GM23338 (cell line): ENCODE results near the gene RGS6. TPM values are rescaled to one million over a fixed set of nuclear protein-coding genes. Genes with fewer than 3 reads are reported as not detected.

ENCODE experiments used
- ATAC-seq: fragments of 200-7000 bp; cut with Tn5 transposase; 3 replicates; pipeline ENCODE4 v1.9.1; 2020
- DNase-seq: peaks from one replicate; pipeline ENCODE4 v3.0.0-alpha.2; 2015; ENCODE audit warnings: low spot score
- H2AFZ ChIP-seq: fragments of 200-600 bp; sonication (generic); 2 replicates; pipeline ENCODE4 v1.8.0; 2016; ENCODE audit warnings: antibody characterized with exemption, mild to moderate bottlenecking, moderate library complexity
- H3F3A ChIP-seq: fragments of 200-600 bp; sonication (generic); replicated peaks from 2 replicates; pipeline ENCODE4 v1.8.0; 2017; ENCODE audit warnings: antibody characterized with exemption, mixed run types, low read depth
- H3K27ac ChIP-seq: fragments of 200-600 bp; sonication (generic); 2 replicates; pipeline ENCODE4 v1.6.1; 2016; ENCODE audit warnings: low read depth
- H3K27me3 ChIP-seq: fragments of 200-600 bp; sonication (generic); 2 replicates; pipeline ENCODE4 v1.8.0; 2016; ENCODE audit warnings: mild to moderate bottlenecking, mixed run types, moderate library complexity; ENCODE audit not compliant: insufficient read depth
- H3K36me3 ChIP-seq: fragments of 200-600 bp; sonication (generic); 2 replicates; pipeline ENCODE4 v1.8.0; 2016; ENCODE audit warnings: mild to moderate bottlenecking; ENCODE audit not compliant: insufficient read depth
- H3K4me1 ChIP-seq: fragments of 200-600 bp; sonication (generic); 2 replicates; pipeline ENCODE4 v1.8.0; 2016; ENCODE audit warnings: mild to moderate bottlenecking, moderate library complexity; ENCODE audit not compliant: insufficient read depth
- H3K4me2 ChIP-seq: fragments of 200-600 bp; sonication (generic); 2 replicates; pipeline ENCODE4 v1.7.1; 2017; ENCODE audit warnings: mixed run types
- H3K4me3 ChIP-seq: fragments of 200-600 bp; sonication (generic); 2 replicates; pipeline ENCODE4 v1.6.1; 2016; ENCODE audit warnings: mixed run types
- H3K79me2 ChIP-seq: fragments of 200-600 bp; sonication (generic); replicated peaks from 2 replicates; pipeline ENCODE4 v1.8.0; 2017; ENCODE audit warnings: mild to moderate bottlenecking; ENCODE audit not compliant: insufficient read depth
- H3K9me2 ChIP-seq: fragments of 200-600 bp; sonication (generic); 2 replicates; pipeline ENCODE4 v1.8.0; 2017; ENCODE audit not compliant: insufficient read depth
- H4K20me1 ChIP-seq: fragments of 200-600 bp; sonication (generic); replicated peaks from 2 replicates; pipeline ENCODE4 v1.8.0; 2017; ENCODE audit warnings: mild to moderate bottlenecking; ENCODE audit not compliant: insufficient read depth
- H3K27ac Mint-ChIP-seq: 2 replicates; pipeline ENCODE4 v1.8.0; 2020; ENCODE audit warnings: inconsistent platforms, mild to moderate bottlenecking, moderate library complexity, mixed read lengths
- H3K27me3 Mint-ChIP-seq: 3 replicates; pipeline ENCODE4 v1.8.0; 2022; ENCODE audit warnings: low read depth, mild to moderate bottlenecking, moderate library complexity, mixed read lengths, inconsistent platforms; ENCODE audit not compliant: insufficient read depth, poor library complexity
- H3K36me3 Mint-ChIP-seq: 3 replicates; pipeline ENCODE4 v1.8.0; 2021; ENCODE audit warnings: low read depth, mild to moderate bottlenecking, inconsistent platforms, moderate library complexity, mixed read lengths
- H3K4me1 Mint-ChIP-seq: 3 replicates; pipeline ENCODE4 v1.8.0; 2020; ENCODE audit warnings: mild to moderate bottlenecking, inconsistent platforms, mixed read lengths
- H3K4me3 Mint-ChIP-seq: 3 replicates; pipeline ENCODE4 v1.8.0; 2021; ENCODE audit warnings: moderate library complexity, mild to moderate bottlenecking, inconsistent platforms, mixed read lengths
- H3K9me3 Mint-ChIP-seq: 3 replicates; pipeline ENCODE4 v1.8.0; 2020; ENCODE audit warnings: moderate library complexity, mild to moderate bottlenecking, inconsistent platforms, mixed read lengths
- CREB1 ChIP-seq: fragments of 250-450 bp; sonication (Bioruptor Pico); IDR thresholded peaks from 2 replicates; pipeline ENCODE4 v1.5.0; 2020; ENCODE audit warnings: low read depth, mild to moderate bottlenecking, moderate library complexity
- CTCF ChIP-seq, 2 experiments: fragments of 200-600 bp in 1 of 2; sonication (generic) in 1 of 2; conservative IDR thresholded peaks; 2 replicates each; pipeline versions ENCODE4 v1.5.1 to v1.6.1; 2016 to 2017; ENCODE audit warnings: antibody characterized with exemption in 2 of 2, low read depth in 2 of 2, mild to moderate bottlenecking in 2 of 2, moderate library complexity in 1 of 2
- ETS1 ChIP-seq: IDR thresholded peaks from 2 replicates; pipeline ENCODE4 v1.6.1; 2016; ENCODE audit warnings: antibody characterized with exemption
- EZH2 ChIP-seq: fragments of 200-600 bp; sonication (generic); IDR thresholded peaks from one replicate; pipeline ENCODE4 v1.8.0; 2017; ENCODE audit warnings: antibody characterized with exemption, mild to moderate bottlenecking, low read depth; ENCODE audit not compliant: unreplicated experiment
- EZH2phosphoT487 ChIP-seq: fragments of 200-600 bp; sonication (generic); IDR thresholded peaks from one replicate; pipeline ENCODE4 v1.8.1; 2018; ENCODE audit warnings: antibody characterized with exemption; ENCODE audit not compliant: unreplicated experiment
- JUNB ChIP-seq: IDR thresholded peaks from one replicate; pipeline ENCODE4 v1.6.1; 2016; ENCODE audit warnings: antibody characterized with exemption; ENCODE audit not compliant: unreplicated experiment
- NANOG ChIP-seq: IDR thresholded peaks from 2 replicates; pipeline ENCODE4 v1.6.1; 2016; ENCODE audit warnings: antibody characterized with exemption, borderline replicate concordance
- POLR2AphosphoS5 ChIP-seq: IDR thresholded peaks from 2 replicates; pipeline ENCODE4 v1.6.1; 2016; ENCODE audit warnings: antibody characterized with exemption, low read depth
- REST ChIP-seq: IDR thresholded peaks from one replicate; pipeline ENCODE4 v1.6.1; 2018; ENCODE audit warnings: antibody characterized with exemption; ENCODE audit not compliant: unreplicated experiment
- STAT1 ChIP-seq: IDR thresholded peaks from one replicate; pipeline ENCODE4 v1.6.1; 2016; ENCODE audit warnings: antibody characterized with exemption; ENCODE audit not compliant: unreplicated experiment
- ZNF114 ChIP-seq: fragments of 250-450 bp; sonication (Bioruptor Pico); IDR thresholded peaks from 2 replicates; pipeline ENCODE4 v1.5.0; 2020; ENCODE audit warnings: mild to moderate bottlenecking, moderate library complexity
- ZNF331 ChIP-seq: fragments of 250-450 bp; sonication (Bioruptor Pico); IDR thresholded peaks from 2 replicates; pipeline ENCODE4 v1.5.0; 2020; ENCODE audit warnings: low read depth, mild to moderate bottlenecking, moderate library complexity
- ZNF462 ChIP-seq: fragments of 250-450 bp; sonication (Bioruptor Pico); IDR thresholded peaks from 2 replicates; pipeline ENCODE4 v1.5.0; 2020; ENCODE audit warnings: mild to moderate bottlenecking, moderate library complexity
- polyA plus RNA-seq: library from polyadenylated mRNA; unstranded; fragments of >200 nt; fragmentation: Nextera tagmentation; extraction: Ambion mirVana; gene quantifications from 2 replicates; pipeline ENCODE4 v1.2.1, GENCODE V29; 2016
- total RNA-seq: library from RNA; depleted of rRNA; stranded (reverse); fragments of >200 nt; shearing (Covaris generic); gene quantifications from 2 replicates; pipeline ENCODE4 v1.2.3, GENCODE V29; 2014

The RGS6 gene
- total and polyA plus RNA-seq, 2 experiments from 2014 or later: 0.66 to 0.83 TPM

- H3K9me2 ChIP-seq: no peaks in the 10 kb centered on the region
- H3K4me1 ChIP-seq: peaks cover 8% of the 10 kb centered on the region; the same call in 1 of the 2 replicates
- no peak for ATAC-seq
- H3K4me3 Mint-ChIP-seq: no peak overlapping the region
- no peaks in the 10 kb centered on the region for H3K36me3 ChIP-seq
- H3K27me3 ChIP-seq: no peaks in the 10 kb centered on the region
- peaks cover 9% of the 10 kb centered on the region; the same call in 2 of the 3 replicates for H3K4me1 Mint-ChIP-seq
- TF ChIP-seq POLR2AphosphoS5: no peak
- TF ChIP-seq NANOG: no peak
- no peak for TF ChIP-seq REST
- no peak for TF ChIP-seq EZH2
- no peak for TF ChIP-seq ZNF462 (CRISPR knock-in tag)
- no peak for TF ChIP-seq CREB1 (CRISPR knock-in tag)
- TF ChIP-seq ZNF331 (CRISPR knock-in tag): no peak
- TF ChIP-seq STAT1: no peak
- TF ChIP-seq CTCF (conservative IDR thresholded peaks at IDR 0.05; ENCODE audit: low read depth in 2 of 2): no peak
- TF ChIP-seq EZH2phosphoT487: no peak
- TF ChIP-seq JUNB: no peak
- no peak for TF ChIP-seq ZNF114 (CRISPR knock-in tag)
- no peak for TF ChIP-seq ETS1
- H3K4me3 ChIP-seq: no peak overlapping the region
- no peak overlapping the region for H3K4me2 ChIP-seq
- no peak for DNase-seq
- no peak overlapping the region for H3K27ac Mint-ChIP-seq
- peaks cover 6% of the 10 kb centered on the region for H3K27me3 Mint-ChIP-seq
- H3K27ac ChIP-seq: no peak overlapping the region
- H3K79me2 ChIP-seq: no peaks in the 10 kb centered on the region
- no peaks in the 10 kb centered on the region for H4K20me1 ChIP-seq
- no peak overlapping the region for H2AFZ ChIP-seq
- H3K36me3 Mint-ChIP-seq: no peaks in the 10 kb centered on the region
- no peaks in the 10 kb centered on the region for H3K9me3 Mint-ChIP-seq
- H3F3A ChIP-seq: no peaks in the 10 kb centered on the region
Measured at GRCh38 chr14:72099566-72099965, 167.3 kb downstream of the RGS6 start.
